GM18870 (cell line): ENCODE data around the gene PTPRK.

Experiments used
- ATAC-seq: cut with Tn5 transposase; IDR thresholded peaks from one replicate; pipeline ENCODE4 v1.9.1; 2021; ENCODE audit warnings: moderate library complexity; ENCODE audit not compliant: unreplicated experiment

PTPRK gene

GRCh38 chr6:128305228-128305627 is 215.2 kb downstream of the PTPRK start:
- no peak for ATAC-seq

- ATAC-seq = no peak
Measured at GRCh38 chr6:128303870-128304269, 216.5 kb downstream of the PTPRK start.

GRCh38 chr6:128302942-128303341 is 217.5 kb downstream of the PTPRK start:
- no peak for ATAC-seq

GRCh38 chr6:128295670-128296069 is 224.7 kb downstream of the PTPRK start:
- no peak for ATAC-seq

GRCh38 chr6:128290221-128290620 is 230.2 kb downstream of the PTPRK start:
- peak; percentile 55 for ATAC-seq

- no peak for ATAC-seq
Measured at GRCh38 chr6:128284128-128284527, 236.3 kb downstream of the PTPRK start.

- ATAC-seq = no peak
Measured at GRCh38 chr6:128282961-128283360, 237.4 kb downstream of the PTPRK start.

- no peak for ATAC-seq
Measured at GRCh38 chr6:128280960-128281359, 239.4 kb downstream of the PTPRK start.

GRCh38 chr6:128280066-128280465 is 240.3 kb downstream of the PTPRK start:
- ATAC-seq = no peak

- ATAC-seq = no peak
Measured at GRCh38 chr6:128278836-128279235, 241.6 kb downstream of the PTPRK start.

GRCh38 chr6:128277379-128277778 is 243.0 kb downstream of the PTPRK start:
- no peak for ATAC-seq

GRCh38 chr6:128276311-128276710 is 244.1 kb downstream of the PTPRK start:
- no peak for ATAC-seq

- ATAC-seq = no peak
Measured at GRCh38 chr6:128275681-128276080, 244.7 kb downstream of the PTPRK start.

- no peak for ATAC-seq
Measured at GRCh38 chr6:128275030-128275429, 245.4 kb downstream of the PTPRK start.

- ATAC-seq = no peak
Measured at GRCh38 chr6:128271527-128271926, 248.9 kb downstream of the PTPRK start.

- ATAC-seq = no peak
Measured at GRCh38 chr6:128271011-128271410, 249.4 kb downstream of the PTPRK start.

GRCh38 chr6:128266946-128267345 is 253.5 kb downstream of the PTPRK start:
- ATAC-seq = no peak

- ATAC-seq = no peak
Measured at GRCh38 chr6:128265706-128266105, 254.7 kb downstream of the PTPRK start.

- ATAC-seq = peak; percentile 52
Measured at GRCh38 chr6:128259730-128260685, 260.4 kb downstream of the PTPRK start.

- ATAC-seq = peak; percentile 95
Measured at GRCh38 chr6:128259029-128259724, 261.2 kb downstream of the PTPRK start.

- ATAC-seq = no peak
Measured at GRCh38 chr6:128256095-128256494, 264.3 kb downstream of the PTPRK start.
